Endothelial cell of umbilical vein (primary cell): ENCODE data around the gene BIRC2.
"Not testable (repeated sequence)": the region's sequence is repeated elsewhere in the genome, so short reads cannot be mapped to it uniquely, and the experiment has no call there.

ENCODE experiments used
- CTCF ChIP-seq, 2 donors: IDR thresholded peaks; 1 replicate in 1 of 2; 2 replicates in 1 of 2; pipeline ENCODE4 v1.5.1; 2011; ENCODE audit warnings: low read length in 2 of 2, mild to moderate bottlenecking in 2 of 2, moderate library complexity in 2 of 2, control low read depth in 1 of 2, inconsistent platforms in 1 of 2, low read depth in 1 of 2; ENCODE audit not compliant: insufficient read depth in 1 of 2; ENCODE audit errors: extremely low read depth in 1 of 2
- EZH2 ChIP-seq: IDR thresholded peaks from 2 replicates; pipeline ENCODE4 v1.6.1; 2012; ENCODE audit warnings: borderline replicate concordance, low read depth, mild to moderate bottlenecking, moderate library complexity, low read length, inconsistent platforms; ENCODE audit not compliant: severe bottlenecking
- FOS ChIP-seq: IDR thresholded peaks from 2 replicates; pipeline ENCODE4 v1.6.1; 2011; ENCODE audit warnings: mild to moderate bottlenecking, low read length, moderate library complexity, borderline replicate concordance; ENCODE audit not compliant: insufficient read depth
- GATA2 ChIP-seq: IDR thresholded peaks from 2 replicates; pipeline ENCODE4 v1.7.0; 2011; ENCODE audit warnings: low read depth, mild to moderate bottlenecking, moderate library complexity, mixed read lengths, low read length; ENCODE audit not compliant: insufficient read length, insufficient read depth
- JUN ChIP-seq: IDR thresholded peaks from 2 replicates; pipeline ENCODE4 v1.6.1; 2011; ENCODE audit warnings: borderline replicate concordance, low read depth; ENCODE audit not compliant: insufficient read length, insufficient read depth
- MAX ChIP-seq: IDR thresholded peaks from 2 replicates; pipeline ENCODE4 v1.6.1; 2011; ENCODE audit not compliant: insufficient read depth, insufficient read length
- MYC ChIP-seq: IDR thresholded peaks from one replicate; pipeline ENCODE4 v1.6.1; 2011; ENCODE audit warnings: mild to moderate bottlenecking, low read depth, low read length
- POLR2A ChIP-seq: IDR thresholded peaks from 2 replicates; pipeline ENCODE4 v1.6.1; 2012; ENCODE audit warnings: low read depth, mild to moderate bottlenecking, control low read depth, low read length
- POLR2AphosphoS5 ChIP-seq: IDR thresholded peaks from 2 replicates; pipeline ENCODE4 v1.6.1; 2012; ENCODE audit warnings: low read depth, mild to moderate bottlenecking, control low read depth, low read length, moderate library complexity; ENCODE audit not compliant: insufficient read depth

GRCh38 chr11:102374633-102375424 lies 27.8 kb downstream of the BIRC2 start:
- not testable (repeated sequence) for TF ChIP-seq CTCF (IDR thresholded peaks at IDR 0.05; ENCODE audit: extremely low read depth in 1 of 2, insufficient read depth in 1 of 2, low read depth in 1 of 2, low read length in 2 of 2); FOS; POLR2A; MYC; JUN; MAX; POLR2AphosphoS5; GATA2; EZH2
